B cell (primary cell): ENCODE data around the gene TTLL10. TPM values are rescaled to one million over a fixed set of nuclear protein-coding genes. Genes with fewer than 3 reads are reported as not detected.

ENCODE experiments used
- ATAC-seq: fragments of 200-7000 bp; cut with Tn5 transposase; one replicate; pipeline ENCODE4 v1.10.0; 2021; ENCODE audit warnings: low read depth, mild to moderate bottlenecking, moderate number of reproducible peaks, moderate library complexity
- CTCF ChIA-PET: fragments of 350-600 bp; sonication (Branson Sonifier 250); formaldehyde crosslinking; loops from one replicate; lab custom pipeline; 2021; ENCODE audit warnings: antibody characterized with exemption, inconsistent platforms; lab: Charles Lee
- POLR2A ChIA-PET: fragments of 350-600 bp; sonication (Branson Sonifier 250); formaldehyde crosslinking; loops from one replicate; lab custom pipeline; 2021; ENCODE audit warnings: antibody characterized with exemption; lab: Charles Lee
- DNase-seq: peaks from one replicate; pipeline ENCODE4 v3.0.0; 2013
- H2AFZ ChIP-seq: 2 replicates; pipeline ENCODE4 v1.6.1; 2012; ENCODE audit warnings: mild to moderate bottlenecking, low read depth, low read length; ENCODE audit not compliant: insufficient read depth, poor library complexity, severe bottlenecking
- H3K27ac ChIP-seq, 2 donors: 1 replicate in 1 of 2; 2 replicates in 1 of 2; pipeline ENCODE4 v1.5.1; 2012 to 2013; ENCODE audit warnings: low read length in 2 of 2, mild to moderate bottlenecking in 2 of 2, moderate library complexity in 1 of 2
- H3K27me3 ChIP-seq, 4 experiments: fragments of 200-600 bp in 1 of 4; sonication (generic) in 1 of 4; replicated peaks in 1 of 4; 1 replicate in 2 of 4; 2 replicates in 2 of 4; pipeline versions ENCODE4 v1.6.1 to v1.7.0; 2013 to 2016; ENCODE audit warnings: low read length in 3 of 4, mild to moderate bottlenecking in 2 of 4, mixed read lengths in 1 of 4, moderate library complexity in 1 of 4; ENCODE audit not compliant: insufficient read depth in 4 of 4, control insufficient read depth in 3 of 4; ENCODE audit errors: control extremely low read depth in 1 of 4
- H3K36me3 ChIP-seq, 2 experiments: replicated peaks in 1 of 2; 1 replicate in 1 of 2; 2 replicates in 1 of 2; pipeline versions ENCODE4 v1.6.1 to v1.7.1; 2013; ENCODE audit warnings: low read length in 1 of 2; ENCODE audit not compliant: insufficient read depth in 2 of 2, control insufficient read depth in 1 of 2; ENCODE audit errors: control extremely low read depth in 1 of 2, extremely low read depth in 1 of 2
- H3K4me1 ChIP-seq, 2 donors: fragments of 200-600 bp in 1 of 2; sonication (generic) in 1 of 2; 1 replicate in 1 of 2; 2 replicates in 1 of 2; pipeline versions ENCODE4 v1.5.1 to v1.6.1; 2013 to 2017; ENCODE audit warnings: low read length in 2 of 2; ENCODE audit not compliant: control insufficient read depth in 2 of 2, insufficient read depth in 2 of 2
- H3K4me2 ChIP-seq: replicated peaks from 2 replicates; pipeline ENCODE3; 2012; ENCODE audit warnings: mild to moderate bottlenecking, low read depth, low read length; ENCODE audit not compliant: poor library complexity, severe bottlenecking
- H3K4me3 ChIP-seq, 5 experiments: fragments of 200-600 bp in 1 of 5; sonication (generic) in 1 of 5; 1 replicate in 3 of 5; 2 replicates in 2 of 5; pipeline versions ENCODE4 v1.5.1 to v1.7.0; 2011 to 2016; ENCODE audit warnings: low read length in 4 of 5, mild to moderate bottlenecking in 4 of 5, low read depth in 2 of 5, control low read depth in 1 of 5, moderate library complexity in 1 of 5; ENCODE audit not compliant: insufficient read depth in 1 of 5; ENCODE audit errors: control extremely low read depth in 1 of 5, extremely low read depth in 1 of 5
- H3K79me2 ChIP-seq: fragments of 200-600 bp; sonication (generic); one replicate; pipeline ENCODE4 v1.6.0; 2016; ENCODE audit warnings: low read length; ENCODE audit not compliant: control insufficient read depth, insufficient read depth
- H3K9ac ChIP-seq: fragments of 200-600 bp; sonication (generic); 2 replicates; pipeline ENCODE4 v1.6.1; 2017; ENCODE audit warnings: mild to moderate bottlenecking, low read length, moderate library complexity
- H3K9me3 ChIP-seq, 3 donors: one replicate each; pipeline versions ENCODE4 v1.6.1 to v1.7.1; 2013; ENCODE audit warnings: low read length in 2 of 3; ENCODE audit not compliant: control insufficient read depth in 2 of 3, insufficient read depth in 1 of 3; ENCODE audit errors: control extremely low read depth in 1 of 3
- H4K20me1 ChIP-seq: 2 replicates; pipeline ENCODE4 v1.6.0; 2012; ENCODE audit warnings: mild to moderate bottlenecking, low read length; ENCODE audit not compliant: insufficient read depth, control insufficient read depth, poor library complexity, severe bottlenecking
- H3K27ac Mint-ChIP-seq: one replicate; pipeline ENCODE4 v1.8.0; 2021; ENCODE audit warnings: mixed read lengths
- H3K27me3 Mint-ChIP-seq: one replicate; pipeline ENCODE4 v1.8.0; 2021; ENCODE audit warnings: mixed read lengths
- H3K4me1 Mint-ChIP-seq: one replicate; pipeline ENCODE4 v1.8.0; 2021; ENCODE audit warnings: mixed read lengths
- H3K4me3 Mint-ChIP-seq: one replicate; pipeline ENCODE4 v1.8.0; 2021; ENCODE audit warnings: mixed read lengths
- H3K9me3 Mint-ChIP-seq: one replicate; pipeline ENCODE4 v1.8.0; 2022; ENCODE audit warnings: mixed read lengths; ENCODE audit not compliant: insufficient read depth
- EZH2 ChIP-seq: IDR thresholded peaks from 2 replicates; pipeline ENCODE4 v1.6.1; 2012; ENCODE audit warnings: borderline replicate concordance, low read depth, mild to moderate bottlenecking, moderate library complexity, low read length; ENCODE audit not compliant: insufficient read depth, poor library complexity, severe bottlenecking
- whole genome bisulfite sequencing: methylation state at CpG from one replicate; pipeline ENCODE4 v1.1.5; 2013; ENCODE audit warnings: missing lambda C conversion rate; ENCODE audit not compliant: insufficient coverage; 5-methylcytosine and 5-hydroxymethylcytosine counted together
- intact Hi-C: fragments of 100-400 bp; cut with micrococcal nuclease; formaldehyde crosslinking; loops from one replicate; pipeline ENCODE4 v1.10.0; 2022
- polyA plus RNA-seq: library from polyadenylated mRNA; depleted of rRNA; stranded (reverse); fragments of >200 nt; gene quantifications from 2 replicates; pipeline ENCODE4 v1.2.3, GENCODE V29; 2012
- total RNA-seq, 2 donors: library from RNA; stranded (reverse); fragments of 120-200 nt in 1 of 2; gene quantifications; 1 replicate in 1 of 2; 2 replicates in 1 of 2; pipeline versions ENCODE4 v1.2.3 to v1.2.4, GENCODE V29; 2013 to 2022
- TF ChIP-seq, protein P1 (sequence below): fragments of 200-600 bp; IDR thresholded peaks from one replicate; pipeline ENCODE4 v1.8.0; 2022; ENCODE audit warnings: antibody characterized with exemption, mild to moderate bottlenecking

The TTLL10 gene
- total and polyA plus RNA-seq, 2 donors (not counting 1 experiment from before 2014, with no cell fraction given) = 0.37 to 0.45 TPM

- H3K27ac ChIP-seq = no peak overlapping the region
- POLR2A ChIA-PET = interaction anchor here (0.5 to 1.2 kb wide), 2 partner anchors 9 to 104 kb away, joined by 4 to 15 read pairs; no protein-coding TSS in a partner anchor
- WGBS = 55% methylated on average over 23 of the region's 23 CpGs
- intact Hi-C loops = no loop called here
- H3K4me1 ChIP-seq = peaks cover 15 to 17% of the 10 kb centered on the region in 2 donors
- H3K27me3 ChIP-seq = peaks cover 0 to 49% (median 12%) of the 10 kb centered on the region in 4 experiments
- no peak overlapping the region for H3K4me2 ChIP-seq
- CTCF ChIA-PET = interaction anchor here (2.0 to 2.3 kb wide), 2 partner anchors 10 to 119 kb away, joined by 6 to 7 read pairs; no protein-coding TSS in a partner anchor
- Mint-ChIP-seq H3K27ac (no peak overlapping the region), H3K4me1 (peaks cover 11% of the 10 kb centered on the region), H3K4me3 (no peak overlapping the region), H3K27me3 (no peaks in the 10 kb centered on the region), H3K9me3 (no peaks in the 10 kb centered on the region)
- no peak for DNase-seq
- no peak overlapping the region for H3K9ac ChIP-seq
- no peak overlapping the region for H2AFZ ChIP-seq
- ATAC-seq = no peak
- peaks cover 0 to 11% (median 0%) of the 10 kb centered on the region in 3 donors for H3K9me3 ChIP-seq
- no peaks in the 10 kb centered on the region for H3K79me2 ChIP-seq
- no peaks in the 10 kb centered on the region for H3K36me3 ChIP-seq
- no peak for TF ChIP-seq EZH2
- TF ChIP-seq, protein P1, sequence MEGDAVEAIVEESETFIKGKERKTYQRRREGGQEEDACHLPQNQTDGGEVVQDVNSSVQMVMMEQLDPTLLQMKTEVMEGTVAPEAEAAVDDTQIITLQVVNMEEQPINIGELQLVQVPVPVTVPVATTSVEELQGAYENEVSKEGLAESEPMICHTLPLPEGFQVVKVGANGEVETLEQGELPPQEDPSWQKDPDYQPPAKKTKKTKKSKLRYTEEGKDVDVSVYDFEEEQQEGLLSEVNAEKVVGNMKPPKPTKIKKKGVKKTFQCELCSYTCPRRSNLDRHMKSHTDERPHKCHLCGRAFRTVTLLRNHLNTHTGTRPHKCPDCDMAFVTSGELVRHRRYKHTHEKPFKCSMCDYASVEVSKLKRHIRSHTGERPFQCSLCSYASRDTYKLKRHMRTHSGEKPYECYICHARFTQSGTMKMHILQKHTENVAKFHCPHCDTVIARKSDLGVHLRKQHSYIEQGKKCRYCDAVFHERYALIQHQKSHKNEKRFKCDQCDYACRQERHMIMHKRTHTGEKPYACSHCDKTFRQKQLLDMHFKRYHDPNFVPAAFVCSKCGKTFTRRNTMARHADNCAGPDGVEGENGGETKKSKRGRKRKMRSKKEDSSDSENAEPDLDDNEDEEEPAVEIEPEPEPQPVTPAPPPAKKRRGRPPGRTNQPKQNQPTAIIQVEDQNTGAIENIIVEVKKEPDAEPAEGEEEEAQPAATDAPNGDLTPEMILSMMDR = no peak
- H4K20me1 ChIP-seq = peaks cover 7% of the 10 kb centered on the region
- H3K4me3 ChIP-seq = no peak overlapping the region
These were observed 67.3 kb downstream of the TTLL10 start for GRCh38 chr1:1240822-1241587.
